IMR-90 (cell line): Measurements from ENCODE around the gene PTCH1. TPM values are rescaled to one million over a fixed set of nuclear protein-coding genes. Genes with fewer than 3 reads are reported as not detected.

Experiments
- ATAC-seq: fragments of 200-7000 bp; cut with Tn5 transposase; 2 replicates; pipeline ENCODE4 v1.9.1; 2020; ENCODE audit warnings: low read depth, mild to moderate bottlenecking, moderate library complexity
- BruUV-seq: library from RNA; stranded (reverse); fragments of 400-500 nt; replicated peaks from 2 replicates; lab custom pipeline; 2021; lab: Mats Ljungman, UMichigan
- CTCF ChIA-PET: fragments of 300-600 bp; formaldehyde crosslinking; extraction: SDS; loops from one replicate; lab custom pipeline; 2021; ENCODE audit warnings: antibody characterized with exemption; lab: Yijun Ruan, JAX
- POLR2A ChIA-PET: fragments of 300-600 bp; sonication (Branson Sonifier 250); formaldehyde crosslinking; loops from one replicate; lab custom pipeline; 2022; ENCODE audit warnings: antibody characterized with exemption; ENCODE audit not compliant: unreplicated experiment; lab: Charles Lee
- DNase-seq: peaks from one replicate; pipeline ENCODE4 v3.0.0; 2013
- H2AFZ ChIP-seq: replicated peaks from 2 replicates; pipeline ENCODE3; 2013; ENCODE audit warnings: low read length, mild to moderate bottlenecking; ENCODE audit not compliant: poor library complexity
- H2AK5ac ChIP-seq: 2 replicates; pipeline ENCODE4 v1.6.1; 2013; ENCODE audit warnings: low read depth, low read length, inconsistent platforms
- H2AK9ac ChIP-seq: replicated peaks from 2 replicates; pipeline ENCODE3; 2013; ENCODE audit warnings: mild to moderate bottlenecking, low read depth, low read length, moderate library complexity; ENCODE audit not compliant: poor library complexity
- H2BK120ac ChIP-seq: 2 replicates; pipeline ENCODE4 v1.6.1; 2013; ENCODE audit warnings: low read depth, low read length, inconsistent platforms
- H2BK15ac ChIP-seq: 3 replicates; pipeline ENCODE4 v1.6.1; 2013; ENCODE audit warnings: low read depth, low read length, inconsistent platforms
- H2BK20ac ChIP-seq: 2 replicates; pipeline ENCODE4 v1.6.1; 2013; ENCODE audit warnings: low read depth, mild to moderate bottlenecking, inconsistent platforms, low read length, moderate library complexity
- H2BK5ac ChIP-seq: 2 replicates; pipeline ENCODE4 v1.6.1; 2013; ENCODE audit warnings: mild to moderate bottlenecking, low read depth, low read length, inconsistent platforms; ENCODE audit not compliant: poor library complexity, severe bottlenecking
- H3K14ac ChIP-seq: replicated peaks from 2 replicates; pipeline ENCODE4 v1.6.1; 2013; ENCODE audit warnings: low read depth, low read length, inconsistent platforms
- H3K18ac ChIP-seq: 2 replicates; pipeline ENCODE4 v1.6.1; 2013; ENCODE audit warnings: low read depth, low read length, control low read depth
- H3K23ac ChIP-seq: 2 replicates; pipeline ENCODE4 v1.6.1; 2013; ENCODE audit warnings: low read depth, low read length, inconsistent platforms
- H3K27ac ChIP-seq: 2 replicates; pipeline ENCODE4 v1.5.1; 2013; ENCODE audit warnings: mild to moderate bottlenecking, control low read depth, low read length; ENCODE audit not compliant: insufficient read depth
- H3K27me3 ChIP-seq: 2 replicates; pipeline ENCODE4 v1.6.1; 2013; ENCODE audit warnings: low read length; ENCODE audit not compliant: control insufficient read depth, insufficient read depth
- H3K36me3 ChIP-seq: 2 replicates; pipeline ENCODE4 v1.6.1; 2013; ENCODE audit warnings: low read length, mixed read lengths; ENCODE audit not compliant: control insufficient read depth, insufficient read depth
- H3K4ac ChIP-seq: 2 replicates; pipeline ENCODE4 v1.6.1; 2013; ENCODE audit warnings: low read depth, low read length, inconsistent platforms
- H3K4me1 ChIP-seq: 2 replicates; pipeline ENCODE4 v1.6.1; 2013; ENCODE audit warnings: low read length, mixed read lengths; ENCODE audit not compliant: control insufficient read depth, insufficient read depth
- H3K4me2 ChIP-seq: 2 replicates; pipeline ENCODE4 v1.6.1; 2013; ENCODE audit warnings: low read depth, mild to moderate bottlenecking, control low read depth, low read length, moderate library complexity
- H3K4me3 ChIP-seq: 2 replicates; pipeline ENCODE4 v1.5.1; 2013; ENCODE audit warnings: low read depth, mild to moderate bottlenecking, control low read depth, low read length, moderate library complexity; ENCODE audit not compliant: insufficient read depth
- H3K56ac ChIP-seq: 2 replicates; pipeline ENCODE4 v1.6.1; 2013; ENCODE audit warnings: low read length, inconsistent platforms; ENCODE audit not compliant: insufficient read depth; ENCODE audit errors: extremely low read depth
- H3K79me1 ChIP-seq, 2 experiments: 2 replicates each; pipeline ENCODE4 v1.6.1; 2013; ENCODE audit warnings: low read length in 2 of 2, inconsistent platforms in 1 of 2, low read depth in 1 of 2
- H3K9ac ChIP-seq: 2 replicates; pipeline ENCODE4 v1.6.1; 2013; ENCODE audit warnings: low read depth, low read length, control low read depth
- H3K9me1 ChIP-seq: 2 replicates; pipeline ENCODE4 v1.6.1; 2013; ENCODE audit warnings: low read length, inconsistent platforms; ENCODE audit not compliant: insufficient read depth
- H3K9me3 ChIP-seq: 2 replicates; pipeline ENCODE4 v1.6.1; 2013; ENCODE audit warnings: low read length; ENCODE audit not compliant: control insufficient read depth, insufficient read depth
- H4K20me1 ChIP-seq: 2 replicates; pipeline ENCODE4 v1.6.1; 2013; ENCODE audit warnings: low read length, inconsistent platforms; ENCODE audit not compliant: insufficient read depth
- H4K5ac ChIP-seq: 2 replicates; pipeline ENCODE4 v1.6.1; 2013; ENCODE audit warnings: mild to moderate bottlenecking, low read depth, low read length, control low read depth
- H4K8ac ChIP-seq, 2 experiments: 2 replicates each; pipeline ENCODE4 v1.6.1; 2013; ENCODE audit warnings: low read depth in 2 of 2, low read length in 2 of 2, control low read depth in 1 of 2, inconsistent platforms in 1 of 2
- H4K91ac ChIP-seq: 2 replicates; pipeline ENCODE4 v1.6.1; 2013; ENCODE audit warnings: low read depth, low read length, inconsistent platforms; ENCODE audit not compliant: insufficient read depth
- ELK1 ChIP-seq: fragments of 150-350 bp; IDR thresholded peaks from 2 replicates; pipeline ENCODE4 v1.6.1; 2016; ENCODE audit warnings: low read depth, mild to moderate bottlenecking, low read length, moderate library complexity, borderline replicate concordance
- NFE2L2 ChIP-seq: fragments of 150-350 bp; IDR thresholded peaks from 2 replicates; pipeline ENCODE4 v1.6.1; 2016; ENCODE audit warnings: low read depth, mild to moderate bottlenecking, low read length
- WGBS, 2 experiments: methylation state at CpG; one replicate each; pipeline versions ENCODE4 v1.1.5 to v1.1.7; 2013; ENCODE audit warnings: missing lambda C conversion rate in 2 of 2; ENCODE audit not compliant: insufficient read length in 1 of 2; ENCODE audit errors: extremely low coverage in 2 of 2; 5-methylcytosine and 5-hydroxymethylcytosine counted together
- dilution Hi-C: fragments of 300-500 bp; cut with HindIII; formaldehyde crosslinking; loops from one replicate; pipeline ENCODE4 v1.14.3; 2018; ENCODE audit warnings: low sequenced_read_pairs; ENCODE audit not compliant: unreplicated experiment
- in situ Hi-C: fragments of 300-500 bp; cut with MboI; formaldehyde crosslinking; loops from 3 replicates; pipeline ENCODE4 v1.14.3; 2019; ENCODE audit warnings: low sequenced_read_pairs, inconsistent platforms, mixed read lengths
- intact Hi-C: fragments of 100-400 bp; cut with micrococcal nuclease; formaldehyde crosslinking; loops from 2 replicates; pipeline ENCODE4 v1.10.0; 2022
- polyA plus RNA-seq, 3 experiments: library from polyadenylated mRNA; depleted of rRNA; stranded (reverse); fragments of >200 nt; gene quantifications; 2 replicates each; pipeline ENCODE4 v1.2.3, GENCODE V29; 2012; ENCODE audit warnings: low replicate concordance in 1 of 3
- total RNA-seq: library from RNA; depleted of rRNA; stranded (reverse); fragments of >200 nt; gene quantifications from 2 replicates; pipeline ENCODE4 v1.2.3, GENCODE V29; 2012

The PTCH1 gene
- total and polyA plus RNA-seq, 2 of the 4 experiments (the other 2 are of a cell fraction): 4.1 to 5.0 TPM

- POLR2A ChIA-PET: no interaction called here
- DNase-seq: peak; percentile 81
Measured at GRCh38 chr9:95415158-95415557, 101.6 kb downstream of the PTCH1 start.

More at GRCh38 chr9:95415158-95415557, 101.6 kb downstream of the PTCH1 start:
- peak overlapping the region; percentile 63 for H3K4ac ChIP-seq
- CTCF ChIA-PET: interaction anchor here (1.2 kb wide), 1 partner anchor 32 kb away, joined by 3 read pairs; no protein-coding TSS in a partner anchor
- H3K27ac ChIP-seq: peak overlapping the region; percentile 61; the same call in 1 of the 2 replicates
- peak overlapping the region; percentile 81 for H2BK120ac ChIP-seq
- H3K9me1 ChIP-seq: peaks cover 3% of the 10 kb centered on the region; the same call in 1 of the 2 replicates
- no peaks in the 10 kb centered on the region for H3K27me3 ChIP-seq
- no peak overlapping the region for H3K56ac ChIP-seq
- peak overlapping the region; percentile 38; the same call in 1 of the 2 replicates for H3K18ac ChIP-seq
- peak overlapping the region; percentile 92 for H2BK20ac ChIP-seq
- peak overlapping the region; percentile 15; the same call in 1 of the 2 replicates for H4K5ac ChIP-seq
- H4K8ac ChIP-seq: peak overlapping the region in 1 of 2 experiments; percentile 70; a peak in 2 of 4 replicates
- in situ Hi-C loops: no loop called here
- no peak overlapping the region for H2AK9ac ChIP-seq
- H3K23ac ChIP-seq: peak overlapping the region; percentile 67; the same call in 1 of the 2 replicates
- peak overlapping the region; percentile 7; the same call in 1 of the 3 replicates for H2BK15ac ChIP-seq
- no peak for TF ChIP-seq NFE2L2
- no peak for TF ChIP-seq ELK1
- H3K14ac ChIP-seq: no peak overlapping the region; the same call in 1 of the 2 replicates
- H4K20me1 ChIP-seq: no peaks in the 10 kb centered on the region
- peak; percentile 92 for ATAC-seq
- peak overlapping the region; percentile 61; the same call in 1 of the 2 replicates for H4K91ac ChIP-seq
- peak overlapping the region; percentile 41 for H2BK5ac ChIP-seq
- H3K4me2 ChIP-seq: peak overlapping the region; percentile 56; the same call in 1 of the 2 replicates
- no peaks in the 10 kb centered on the region for H3K79me1 ChIP-seq
- dilution Hi-C loops: no loop called here
- no peak overlapping the region for H3K4me3 ChIP-seq
- no peaks in the 10 kb centered on the region for H3K9me3 ChIP-seq
- intact Hi-C loops: no loop called here
- H3K4me1 ChIP-seq: peaks cover 5% of the 10 kb centered on the region
- no peak overlapping the region for H2AFZ ChIP-seq
- WGBS, 2 experiments: no CpG with 5 or more reads among the region's 2 CpGs
- H3K36me3 ChIP-seq: no peaks in the 10 kb centered on the region
- H3K9ac ChIP-seq: no peak overlapping the region
- no TSS peak for BruUV-seq
- peak overlapping the region; percentile 40; the same call in 1 of the 2 replicates for H2AK5ac ChIP-seq
